HG02678 (cell line): ENCODE measurements around the gene SERINC5.
"Not testable (repeated sequence)": the region's sequence is repeated elsewhere in the genome, so short reads cannot be mapped to it uniquely, and the experiment has no call there.

Experiments
- ATAC-seq: cut with Tn5 transposase; IDR thresholded peaks from one replicate; pipeline ENCODE4 v1.9.1; 2021; ENCODE audit warnings: mild to moderate bottlenecking, moderate library complexity; ENCODE audit not compliant: unreplicated experiment

The SERINC5 gene

DNA sequence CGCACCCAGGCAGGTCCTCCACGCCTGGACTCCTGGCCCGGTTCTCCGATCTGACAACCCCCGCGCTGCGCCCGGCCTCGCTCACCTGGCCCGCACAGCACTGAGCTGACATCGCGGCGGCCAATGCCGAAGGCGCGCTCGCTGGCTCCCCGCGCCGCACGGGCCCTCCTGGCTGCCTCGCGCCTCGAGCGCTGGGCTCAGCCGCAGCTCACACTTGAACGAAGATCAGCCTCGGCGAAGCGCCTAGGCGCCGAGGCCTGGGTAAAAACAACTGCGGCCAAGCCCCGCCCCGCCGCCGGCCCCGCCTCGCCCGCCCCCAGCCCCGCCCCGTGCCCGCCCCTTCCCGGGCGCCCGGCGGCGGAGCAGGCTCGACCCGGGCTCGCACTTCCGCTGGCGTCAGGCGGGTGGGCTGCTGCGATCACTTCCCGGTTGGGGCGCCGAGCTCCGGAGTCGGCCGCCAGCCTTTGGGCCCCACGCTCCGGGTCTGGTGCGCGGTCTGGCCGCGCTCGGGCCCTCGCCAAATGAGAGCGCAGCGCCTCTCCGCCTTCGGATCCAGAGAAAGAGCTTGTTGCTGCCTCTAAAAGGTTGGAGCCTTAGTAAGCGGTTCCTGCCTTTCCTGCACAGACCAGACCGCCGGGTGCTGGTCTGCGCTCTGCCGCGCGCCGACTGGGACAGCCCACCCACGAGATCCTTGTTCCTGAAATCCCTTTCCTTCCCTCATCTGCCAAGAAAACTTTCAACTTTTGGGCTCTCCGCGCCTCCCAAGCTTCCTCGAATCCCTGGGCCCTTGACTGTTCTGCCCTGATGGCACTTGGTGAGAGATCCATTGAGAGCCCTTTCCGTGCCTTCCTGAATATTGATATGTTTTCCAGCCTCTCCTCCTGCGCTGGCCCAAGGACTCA is at the start of gene SERINC5:
TSS of gene SERINC5 (minus strand) at position 238 of the 902 bp plus-strand sequence. CDS start at position 112, 126 bp downstream.
- peak; percentile 86 for ATAC-seq

DNA sequence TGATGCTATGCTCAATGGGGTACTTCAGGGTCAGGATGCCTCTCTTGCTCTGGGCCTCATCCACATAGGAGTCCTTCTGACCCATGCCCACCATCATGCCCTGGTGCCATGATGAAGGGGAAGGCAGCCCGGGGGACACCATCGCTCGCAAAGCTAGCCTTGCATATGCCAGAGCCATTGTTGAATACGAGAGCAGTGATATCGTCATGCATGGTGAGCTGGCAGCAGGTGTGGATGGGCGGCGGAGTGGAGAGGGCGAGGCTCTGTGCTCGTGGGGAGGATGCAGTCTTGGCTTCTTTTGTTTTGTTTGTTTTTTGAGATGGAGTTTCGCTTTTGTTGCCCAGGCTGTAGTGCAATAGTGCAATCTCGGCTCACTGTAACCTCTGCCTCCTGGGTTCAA is 46.8 kb upstream of the SERINC5 start:
- ATAC-seq, result no peak

DNA sequence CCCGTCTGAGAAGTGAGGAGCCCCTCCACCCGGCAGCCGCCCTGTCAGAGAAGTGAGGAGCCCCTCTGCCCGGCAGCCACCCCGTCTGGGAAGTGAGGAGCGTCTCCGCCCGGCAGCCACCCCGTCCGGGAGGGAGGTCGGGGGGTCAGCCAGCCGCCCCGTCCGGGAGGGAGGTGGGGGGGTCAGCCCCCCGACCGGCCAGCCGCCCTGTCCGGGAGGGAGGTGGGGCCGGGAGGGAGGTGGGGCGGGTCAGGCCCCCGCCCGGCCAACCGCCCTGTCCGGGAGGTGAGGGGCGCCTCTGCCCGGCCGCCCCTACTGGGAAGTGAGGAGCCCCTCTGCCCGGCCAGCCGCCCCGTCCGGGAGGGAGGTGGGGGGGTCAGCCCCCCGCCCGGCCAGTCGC is 45.5 kb upstream of the SERINC5 start:
- not testable (repeated sequence) for ATAC-seq

DNA sequence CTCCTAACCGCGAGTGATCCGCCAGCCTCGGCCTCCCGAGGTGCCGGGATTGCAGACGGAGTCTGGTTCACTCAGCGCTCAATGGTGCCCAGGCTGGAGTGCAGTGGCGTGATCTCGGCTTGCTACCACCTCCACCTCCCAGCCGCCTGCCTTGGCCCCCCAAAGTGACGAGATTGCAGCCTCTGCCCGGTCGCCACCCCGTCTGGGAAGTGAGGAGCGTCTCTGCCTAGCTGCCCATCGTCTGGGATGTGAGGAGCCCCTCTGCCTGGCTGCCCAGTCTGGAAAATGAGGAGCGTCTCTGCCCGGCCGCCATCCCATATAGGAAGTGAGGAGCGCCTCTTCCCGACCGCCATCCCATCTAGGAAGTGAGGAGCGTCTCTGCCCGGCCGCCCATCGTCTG is 44.9 kb upstream of the SERINC5 start:
- not testable (repeated sequence) for ATAC-seq

DNA sequence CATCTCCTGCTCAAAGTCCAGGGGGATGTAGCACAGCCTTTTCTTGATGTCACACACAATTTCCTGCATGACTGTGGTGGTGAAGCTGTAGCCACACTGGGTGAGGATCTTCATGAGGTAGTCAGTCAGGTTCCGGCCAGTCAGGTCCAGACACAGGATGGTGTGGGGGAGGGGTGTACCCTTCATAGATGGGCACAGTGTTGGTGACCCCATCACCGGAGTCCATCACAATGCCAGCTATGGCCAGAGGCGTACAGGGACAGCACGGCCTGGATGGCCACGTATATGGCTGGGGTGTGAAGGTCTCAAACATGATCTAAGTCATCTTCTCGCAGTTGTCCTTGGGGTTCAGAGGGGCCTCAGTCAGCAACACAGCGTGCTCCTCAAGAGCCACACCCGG is 44.3 kb upstream of the SERINC5 start:
- no peak for ATAC-seq

DNA sequence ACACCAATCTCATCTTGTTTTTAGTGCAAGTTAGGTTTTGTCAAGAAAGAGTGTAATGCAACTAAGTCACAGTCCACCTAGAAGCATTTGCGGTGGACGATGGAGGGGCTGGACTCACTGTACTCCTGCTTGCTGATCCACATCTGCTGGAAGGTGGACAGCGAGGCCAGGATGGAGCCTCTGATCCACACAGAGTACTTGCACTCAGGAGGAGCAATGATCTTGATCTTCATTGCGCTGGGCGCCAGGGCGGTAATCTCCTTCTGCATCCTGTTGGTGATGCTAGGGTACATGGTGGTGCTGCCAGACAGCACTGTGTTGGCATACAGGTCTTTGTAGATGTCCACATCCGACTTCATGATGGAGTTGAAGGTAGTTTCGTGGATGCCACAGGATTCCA is 43.8 kb upstream of the SERINC5 start:
- ATAC-seq, result no peak

DNA sequence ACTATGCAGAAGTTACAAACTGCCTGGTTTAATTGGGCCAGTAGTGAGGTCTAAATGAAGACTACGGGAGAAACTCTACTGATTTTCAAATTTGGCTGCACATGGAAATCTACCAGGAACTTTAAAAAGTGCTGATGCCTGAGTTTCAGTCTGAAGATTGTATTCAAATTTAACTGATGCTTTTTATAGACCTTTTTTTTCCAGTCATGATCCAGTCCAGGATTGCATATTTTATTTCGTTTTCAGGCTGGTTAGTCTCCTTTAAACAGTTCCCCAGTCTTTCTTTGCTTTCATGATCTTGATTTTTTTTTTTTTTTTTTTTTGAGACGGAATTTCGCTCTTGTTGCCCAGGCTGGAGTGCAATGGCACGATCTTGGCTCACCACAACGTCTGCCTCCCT is 40.3 kb upstream of the SERINC5 start:
- no peak for ATAC-seq

DNA sequence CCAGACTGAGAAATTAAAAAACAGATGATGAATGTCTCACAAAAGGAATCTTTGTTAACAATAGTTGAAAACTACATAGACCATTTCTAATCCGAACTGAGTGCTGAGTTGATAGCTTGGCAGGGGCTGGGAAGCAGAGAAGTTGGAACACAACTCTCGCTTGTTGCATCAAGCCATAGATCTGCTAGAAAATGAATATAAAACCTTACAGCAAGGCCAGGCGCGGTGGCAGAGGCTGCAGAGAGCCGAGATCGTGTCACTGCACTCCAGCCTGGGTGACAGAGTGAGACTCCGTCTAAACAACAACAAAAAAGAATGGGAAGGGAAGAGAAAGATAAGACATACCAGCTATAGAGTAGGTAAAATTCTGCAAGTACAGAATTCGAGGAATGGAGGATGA is 35.9 kb upstream of the SERINC5 start:
- no peak for ATAC-seq

DNA sequence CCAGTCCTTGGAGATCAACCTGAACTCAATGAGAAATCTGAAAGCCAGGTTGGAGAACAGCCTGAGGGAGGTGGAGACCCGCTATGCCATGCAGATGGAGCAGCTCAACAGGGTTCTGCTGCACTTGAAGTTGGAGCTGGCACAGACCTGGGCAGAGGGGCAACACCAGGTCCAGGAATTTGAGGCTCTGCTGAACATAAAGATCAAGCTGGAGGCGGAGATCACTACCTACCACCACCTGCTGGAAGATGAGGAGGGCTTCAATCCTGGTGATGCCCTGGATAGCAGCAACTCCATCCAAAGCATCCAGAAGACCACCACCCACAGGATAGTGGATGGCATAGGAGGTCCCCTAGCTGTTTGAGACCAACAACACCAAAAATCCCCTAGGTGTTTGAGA is 33.5 kb upstream of the SERINC5 start:
- no peak for ATAC-seq

DNA sequence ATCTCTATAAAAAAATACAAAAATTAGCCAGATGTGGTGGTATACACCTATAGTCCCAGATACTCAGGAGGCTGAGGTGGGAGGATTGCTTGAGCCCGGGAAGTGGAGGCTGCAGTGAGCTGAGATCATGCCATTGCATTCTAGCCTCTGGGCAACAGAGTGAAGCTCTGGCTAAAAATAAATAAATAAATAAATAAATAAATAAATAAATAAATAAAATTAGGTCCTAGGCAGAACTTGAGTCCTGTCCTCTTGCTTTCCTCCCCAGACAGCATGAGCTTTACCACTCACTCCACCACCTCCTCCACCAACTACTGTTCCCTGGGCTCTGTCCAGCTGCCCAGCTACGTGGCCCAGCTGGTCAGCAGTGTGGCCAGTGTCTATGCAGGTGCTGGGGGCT is 32.3 kb upstream of the SERINC5 start:
- ATAC-seq, result no peak

DNA sequence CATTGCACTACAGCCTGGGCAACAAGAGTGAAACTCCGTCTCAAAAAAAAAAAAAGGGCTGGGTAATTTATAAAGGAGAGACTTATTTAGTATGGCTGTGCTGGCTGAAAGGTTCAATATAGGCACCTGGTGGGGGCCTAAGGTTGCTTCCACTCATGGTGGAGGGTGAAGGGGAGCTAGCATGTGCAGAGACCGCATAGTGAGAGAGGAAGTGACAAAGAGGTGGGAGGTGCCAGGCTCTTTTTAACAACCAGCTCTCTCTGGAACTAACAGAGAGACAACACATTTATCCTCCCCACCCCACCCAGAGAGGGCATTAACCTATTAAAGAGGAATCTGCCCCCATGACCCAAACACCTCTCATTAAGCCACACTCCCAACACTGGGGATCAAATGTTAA is 28.9 kb upstream of the SERINC5 start:
- ATAC-seq, result no peak

DNA sequence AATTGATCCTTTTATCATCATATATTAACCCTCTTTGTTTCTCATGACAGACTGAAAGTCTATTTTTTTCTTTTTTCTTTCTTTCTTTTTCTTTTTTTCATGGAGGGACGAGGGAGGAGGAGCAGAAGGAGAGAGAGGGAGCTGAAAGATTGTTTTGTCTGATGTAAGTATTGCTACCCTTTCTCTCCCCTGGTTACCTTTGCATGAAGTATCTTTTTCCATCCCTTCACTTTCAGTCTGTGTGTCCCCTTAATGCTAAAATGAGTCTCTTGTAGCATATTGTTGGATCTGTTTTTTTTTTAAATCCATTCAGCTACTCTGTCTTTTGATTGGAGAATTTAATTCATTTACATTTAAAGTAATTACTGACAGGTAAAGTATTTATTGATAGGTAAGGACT is 27.5 kb upstream of the SERINC5 start:
- ATAC-seq, result no peak

DNA sequence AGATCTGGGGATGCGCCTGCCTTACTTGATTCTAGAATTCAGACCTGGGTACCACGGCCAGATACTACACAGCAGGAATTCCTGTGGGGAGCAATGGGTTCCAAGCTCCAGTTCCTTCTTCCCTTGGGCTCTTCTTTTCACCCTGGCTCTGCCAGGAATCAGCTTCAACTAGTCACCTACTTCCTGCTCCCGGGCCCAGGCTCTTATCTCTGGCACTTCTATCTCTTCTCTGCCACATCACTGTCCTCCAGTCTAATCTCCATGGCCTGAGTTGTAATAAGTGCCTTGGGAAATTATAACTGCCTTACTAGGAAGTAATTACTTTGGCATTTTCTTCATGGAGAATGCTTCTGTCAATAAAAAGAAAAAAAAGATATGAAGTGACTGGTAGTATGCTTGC is 26.2 kb upstream of the SERINC5 start:
- no peak for ATAC-seq

DNA sequence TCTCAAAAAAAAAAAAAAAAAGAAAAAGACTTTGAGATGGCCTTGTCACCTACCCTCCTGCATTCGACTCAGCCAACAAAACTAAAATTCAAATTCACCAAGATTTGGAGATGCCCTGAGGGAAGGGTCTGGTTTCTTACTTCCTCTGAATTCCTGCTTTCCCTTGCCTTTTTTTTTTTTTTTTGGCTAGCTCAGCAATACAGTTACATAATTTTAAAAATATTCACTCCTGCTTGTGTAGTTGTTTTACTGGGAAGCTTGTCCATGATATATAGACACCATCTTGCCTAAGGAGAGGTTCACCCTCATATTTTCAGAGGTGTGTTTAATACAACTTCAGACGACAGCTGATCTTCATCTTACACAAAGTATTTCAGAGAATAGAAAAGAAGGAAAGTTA is 21.3 kb upstream of the SERINC5 start:
- ATAC-seq, result no peak

DNA sequence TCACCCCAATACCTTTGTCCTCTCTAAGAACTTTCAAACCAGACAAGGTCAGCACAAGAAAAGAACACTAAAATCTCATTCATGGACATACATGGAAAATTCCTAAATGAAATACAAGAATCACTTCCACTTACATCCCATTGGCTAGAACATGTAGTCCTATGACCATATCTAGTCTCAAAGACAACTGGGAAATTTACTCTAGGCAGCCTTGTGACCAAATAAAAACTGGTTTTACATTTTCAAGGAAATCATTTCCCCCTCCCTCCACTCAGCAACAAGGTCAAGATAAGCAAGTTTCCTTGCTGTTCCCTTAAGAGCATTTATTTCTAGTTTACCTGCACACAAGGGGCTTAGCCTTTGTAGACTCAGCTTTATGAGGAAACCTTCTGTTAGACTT is 20.3 kb upstream of the SERINC5 start:
- no peak for ATAC-seq

DNA sequence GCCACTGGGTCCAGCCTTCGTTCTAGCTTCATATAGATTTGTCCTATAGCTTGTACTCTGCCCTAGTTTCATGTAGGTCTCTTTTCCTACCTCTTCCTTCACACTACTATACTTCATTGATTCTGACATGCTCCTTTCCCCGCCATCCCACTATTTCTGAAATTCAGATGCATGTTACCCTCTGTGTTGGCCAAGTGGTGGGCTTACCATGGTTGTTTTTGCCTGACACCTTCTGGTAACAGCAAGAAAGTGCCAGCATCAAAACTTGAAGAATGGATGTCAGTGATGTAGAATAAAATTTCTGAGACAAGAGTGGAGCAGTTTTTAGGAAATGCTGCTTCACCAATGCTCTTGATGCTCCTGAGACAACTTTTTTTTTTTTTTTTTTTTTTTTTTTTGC is 19.5 kb upstream of the SERINC5 start:
- no peak for ATAC-seq

DNA sequence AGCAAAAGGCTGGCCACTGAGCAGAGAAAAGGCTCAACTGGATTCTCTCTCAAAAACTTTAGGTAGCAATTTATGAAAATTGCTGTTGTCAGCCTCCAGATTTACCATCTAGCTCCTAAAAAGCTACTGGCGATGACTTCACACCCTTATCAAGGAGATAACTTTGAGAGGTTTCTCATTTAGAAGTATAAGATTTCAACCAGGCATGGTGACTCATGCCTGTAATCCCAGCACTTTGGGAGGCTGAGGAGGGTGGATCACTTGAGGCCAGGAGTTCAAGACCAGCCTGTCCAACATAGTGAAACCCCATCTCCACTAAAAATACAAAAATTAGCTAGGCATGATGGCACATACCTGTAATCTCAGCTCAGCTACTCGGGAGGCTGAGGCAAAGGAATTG is 14.7 kb upstream of the SERINC5 start:
- ATAC-seq, result not testable (repeated sequence)

DNA sequence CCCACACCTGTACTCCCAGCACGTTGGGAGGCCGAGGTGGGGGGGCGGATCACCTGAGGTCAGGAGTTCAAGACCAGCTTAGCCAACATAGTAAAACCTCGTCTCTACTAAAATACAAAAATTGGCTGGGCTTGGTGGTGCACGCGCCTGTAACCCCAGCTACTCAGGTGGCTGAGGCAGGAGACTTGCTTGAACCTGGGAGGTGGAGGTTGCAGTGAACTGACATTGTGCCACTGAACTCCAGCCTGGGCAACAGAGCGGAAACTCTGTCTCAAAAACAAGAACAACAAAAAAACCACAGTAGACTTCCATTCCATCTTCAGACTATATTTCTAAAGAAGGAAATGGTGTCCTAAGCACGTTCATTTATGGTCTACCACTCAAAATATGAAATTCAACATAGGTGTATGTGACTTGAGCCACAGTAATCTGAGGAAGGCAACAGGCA is 14.2 kb upstream of the SERINC5 start:
- no peak for ATAC-seq

DNA sequence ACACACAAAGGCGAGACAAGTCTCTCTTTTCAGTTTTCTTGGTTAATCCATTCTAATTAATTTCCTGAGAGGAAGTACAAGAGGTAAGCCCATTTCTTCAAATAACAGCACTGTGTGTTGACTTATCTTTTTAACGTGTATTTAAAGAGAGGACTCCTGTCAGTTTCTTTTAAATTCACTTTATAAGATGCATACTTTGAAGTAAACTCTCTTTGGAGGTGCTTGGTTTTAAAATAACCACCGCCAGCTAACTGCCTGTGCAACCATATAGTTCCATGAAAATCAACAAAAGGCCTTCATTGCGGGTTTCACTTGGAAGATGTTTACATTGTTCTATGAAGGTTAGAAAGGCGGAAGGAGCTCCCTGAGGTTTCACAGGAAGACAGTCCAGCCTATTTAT is 13.1 kb upstream of the SERINC5 start:
- no peak for ATAC-seq

DNA sequence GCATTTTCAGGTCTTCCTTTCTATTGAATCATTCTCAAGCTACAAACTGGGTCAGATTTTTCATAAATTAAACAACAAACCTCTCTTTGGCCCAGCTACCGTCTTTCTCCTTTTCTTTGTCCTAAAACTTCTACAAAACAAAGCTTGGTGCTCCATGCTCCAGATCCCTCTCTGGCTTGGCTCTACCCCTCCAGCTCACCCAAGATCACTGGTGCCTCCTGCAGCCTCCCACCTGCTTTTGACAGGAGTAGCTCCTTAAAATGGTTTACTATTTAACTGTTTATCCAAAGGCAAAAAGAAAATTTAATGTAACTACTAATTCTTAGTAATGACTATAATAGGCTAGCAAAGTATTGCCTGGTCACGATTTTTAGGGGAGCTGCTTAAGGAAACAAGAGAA is 10.7 kb upstream of the SERINC5 start:
- no peak for ATAC-seq

DNA sequence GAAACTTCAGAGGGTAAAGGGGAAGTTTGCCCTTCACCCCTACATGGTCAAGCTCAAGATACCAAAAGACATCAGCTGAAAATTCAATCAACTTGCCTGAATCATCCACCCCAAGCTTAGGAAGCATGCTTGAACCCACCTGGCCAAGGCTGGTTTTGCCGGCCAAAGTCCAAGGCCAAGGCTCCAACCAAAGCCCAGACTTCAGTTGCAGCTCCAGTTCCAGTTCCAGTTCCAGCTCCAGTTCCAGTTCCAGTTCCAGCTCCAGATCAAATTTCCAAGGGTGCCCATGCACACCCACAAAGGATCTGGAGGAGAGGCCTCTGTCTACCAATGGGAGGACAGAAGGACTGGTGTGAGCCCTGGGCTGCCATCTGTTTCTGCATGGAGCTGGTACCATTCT is 4.6 kb upstream of the SERINC5 start:
- no peak for ATAC-seq

DNA sequence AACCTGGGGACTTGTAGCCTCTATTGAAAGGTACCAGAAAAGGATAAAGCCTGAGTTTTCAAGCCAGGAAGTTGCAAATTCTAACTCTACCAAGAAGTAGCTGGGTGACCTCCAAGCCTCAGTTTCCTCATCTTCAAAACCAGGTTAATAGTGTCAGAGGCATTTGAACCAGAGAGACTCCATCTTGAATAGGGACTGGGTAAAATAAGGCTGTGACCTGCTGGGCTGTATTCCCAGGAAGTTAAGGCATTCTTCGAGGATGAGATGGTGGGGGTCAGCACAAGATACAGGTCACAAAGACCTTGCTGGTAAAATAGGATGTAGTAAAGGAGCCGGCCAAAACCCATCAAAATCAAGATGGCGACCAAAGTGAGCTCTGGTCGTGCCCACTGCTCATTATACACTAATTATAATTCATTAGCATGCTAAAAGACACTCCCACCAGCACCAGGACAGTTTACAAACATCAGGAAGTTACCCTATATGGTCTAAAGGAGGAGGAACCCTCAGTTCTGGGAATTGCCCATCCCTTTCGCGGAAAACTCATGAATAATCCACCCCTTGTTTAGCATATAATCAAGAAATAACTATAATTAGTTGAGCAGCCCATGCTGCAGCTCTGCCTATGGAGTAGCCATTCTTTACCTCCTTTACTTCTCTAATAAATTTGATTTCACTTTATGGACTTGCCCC is 3.8 kb upstream of the SERINC5 start:
- ATAC-seq, result no peak
